22Rv1 (cell line): ENCODE data around the gene VEZT.

Source experiments
- H3K27ac ChIP-seq: fragments of 450-650 bp; 2 replicates; pipeline ENCODE4 v1.5.1; 2017
- ZFX ChIP-seq: fragments of 450-650 bp; IDR thresholded peaks from 2 replicates; pipeline ENCODE4 v1.6.1; 2017; ENCODE audit warnings: antibody characterized with exemption, borderline replicate concordance
- TF ChIP-seq, protein P1 (sequence below): fragments of 450-650 bp; IDR thresholded peaks from 2 replicates; pipeline ENCODE4 v1.5.1; 2017; ENCODE audit warnings: mild to moderate bottlenecking

The VEZT gene

GRCh38 chr12:95335948-95336347, 118.3 kb downstream of the VEZT start:
- H3K27ac ChIP-seq = no peak overlapping the region
- TF ChIP-seq ZFX = no peak

GRCh38 chr12:95336387-95337067, 118.9 kb downstream of the VEZT start:
- H3K27ac ChIP-seq = no peak overlapping the region
- TF ChIP-seq, protein P1, sequence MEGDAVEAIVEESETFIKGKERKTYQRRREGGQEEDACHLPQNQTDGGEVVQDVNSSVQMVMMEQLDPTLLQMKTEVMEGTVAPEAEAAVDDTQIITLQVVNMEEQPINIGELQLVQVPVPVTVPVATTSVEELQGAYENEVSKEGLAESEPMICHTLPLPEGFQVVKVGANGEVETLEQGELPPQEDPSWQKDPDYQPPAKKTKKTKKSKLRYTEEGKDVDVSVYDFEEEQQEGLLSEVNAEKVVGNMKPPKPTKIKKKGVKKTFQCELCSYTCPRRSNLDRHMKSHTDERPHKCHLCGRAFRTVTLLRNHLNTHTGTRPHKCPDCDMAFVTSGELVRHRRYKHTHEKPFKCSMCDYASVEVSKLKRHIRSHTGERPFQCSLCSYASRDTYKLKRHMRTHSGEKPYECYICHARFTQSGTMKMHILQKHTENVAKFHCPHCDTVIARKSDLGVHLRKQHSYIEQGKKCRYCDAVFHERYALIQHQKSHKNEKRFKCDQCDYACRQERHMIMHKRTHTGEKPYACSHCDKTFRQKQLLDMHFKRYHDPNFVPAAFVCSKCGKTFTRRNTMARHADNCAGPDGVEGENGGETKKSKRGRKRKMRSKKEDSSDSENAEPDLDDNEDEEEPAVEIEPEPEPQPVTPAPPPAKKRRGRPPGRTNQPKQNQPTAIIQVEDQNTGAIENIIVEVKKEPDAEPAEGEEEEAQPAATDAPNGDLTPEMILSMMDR = peak; percentile 97
- no peak for TF ChIP-seq ZFX

- no peak overlapping the region for H3K27ac ChIP-seq
- no peak for TF ChIP-seq ZFX
- TF ChIP-seq, protein P1 = no peak
Observed at GRCh38 chr12:95337146-95337545, 119.5 kb downstream of the VEZT start.

DNA sequence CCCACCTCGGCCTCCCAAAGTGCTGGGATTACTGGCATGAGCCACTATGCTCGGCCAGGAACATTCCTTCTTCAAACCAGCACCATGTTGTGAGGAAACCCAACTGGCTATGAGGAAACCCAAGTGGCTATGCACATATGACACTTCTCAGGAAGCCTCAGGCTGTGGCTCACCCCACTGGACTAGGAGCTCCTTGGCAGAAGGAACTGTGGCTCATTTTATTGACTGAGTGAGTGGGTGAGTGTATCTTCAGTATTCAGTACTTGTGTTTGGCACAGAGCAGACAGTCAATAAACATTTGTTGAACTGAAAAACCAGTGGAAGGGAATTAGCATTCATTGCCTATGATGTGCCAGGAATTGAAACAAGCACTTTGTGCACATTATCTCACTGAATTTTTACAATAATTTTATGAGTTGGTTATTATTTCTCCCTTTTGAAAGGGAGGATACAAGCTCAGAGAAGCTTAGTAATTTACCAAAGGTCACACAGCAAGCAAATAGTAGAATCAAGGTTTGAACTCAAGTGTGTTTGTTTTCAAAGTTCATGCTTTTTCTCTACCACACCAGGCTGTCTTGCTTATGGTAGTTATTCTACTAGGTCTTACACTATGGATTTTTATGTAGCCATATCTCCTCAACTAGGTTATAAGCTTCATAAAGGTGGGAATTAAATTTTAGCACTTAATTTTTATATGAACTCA, 121.6 kb downstream of the VEZT start:
- no peak overlapping the region for H3K27ac ChIP-seq
- TF ChIP-seq ZFX = no peak
- TF ChIP-seq, protein P1 = no peak

- TF ChIP-seq ZFX = no peak
- TF ChIP-seq, protein P1 = no peak
- H3K27ac ChIP-seq = no peak overlapping the region
Observed at GRCh38 chr12:95342008-95342407, 124.4 kb downstream of the VEZT start.

DNA sequence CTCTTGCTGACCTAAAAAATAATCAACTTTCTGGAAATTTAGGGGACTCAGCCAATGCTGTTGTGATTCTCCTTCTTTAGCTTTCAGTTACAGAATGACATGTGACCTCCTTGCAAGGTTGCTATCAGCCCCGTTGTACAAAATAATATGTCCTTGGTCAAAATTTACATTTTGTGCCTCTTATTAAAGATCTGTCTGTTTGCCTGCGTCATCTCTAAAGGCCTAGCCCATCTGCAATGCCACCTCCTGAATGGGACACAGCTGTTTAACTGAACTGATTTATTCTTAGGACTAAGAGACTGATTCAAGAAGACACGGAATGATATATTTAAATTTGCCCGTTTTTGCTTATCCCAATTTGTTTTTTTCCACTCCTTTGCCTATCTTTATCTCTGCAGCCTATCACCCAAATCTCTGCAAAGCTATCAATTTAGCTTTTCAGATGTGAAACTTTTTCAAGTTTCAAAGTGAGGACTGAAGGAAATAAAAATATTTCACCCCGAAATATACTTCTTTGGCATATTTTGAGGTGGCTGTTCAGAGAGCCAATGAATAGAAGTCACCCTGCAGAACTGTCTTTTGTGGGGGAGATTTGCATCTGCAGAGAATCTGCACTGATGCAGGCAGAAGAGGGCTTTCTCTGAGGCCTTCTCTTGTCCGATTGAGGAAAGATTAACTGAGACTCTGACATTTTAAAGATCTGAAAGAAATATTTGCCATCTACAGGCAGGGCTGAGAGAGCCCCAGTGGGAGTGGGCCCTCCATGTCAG, 126.0 kb downstream of the VEZT start:
- TF ChIP-seq, protein P1 = no peak
- TF ChIP-seq ZFX = no peak
- no peak overlapping the region for H3K27ac ChIP-seq

DNA sequence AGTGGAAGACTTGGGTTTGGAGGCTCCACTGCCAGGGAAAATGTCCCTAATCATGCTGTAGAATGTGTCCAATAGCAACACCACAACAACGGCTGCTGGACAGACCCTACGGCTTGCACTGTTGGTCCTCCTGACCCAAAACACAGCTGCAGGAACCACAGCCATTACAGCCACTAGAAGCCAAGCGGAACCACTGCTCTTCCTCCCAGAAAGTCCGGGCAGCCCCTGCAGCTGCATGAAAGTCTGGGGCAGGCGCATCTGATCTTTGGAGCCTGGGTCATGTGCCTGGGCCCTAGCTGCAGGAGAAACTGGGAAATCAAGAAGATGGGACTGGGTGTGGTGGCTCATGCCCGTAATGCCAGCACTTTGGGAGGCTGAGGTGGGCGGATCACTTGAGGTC, 131.7 kb downstream of the VEZT start:
- TF ChIP-seq ZFX = no peak
- TF ChIP-seq, protein P1 = no peak
- H3K27ac ChIP-seq = no peak overlapping the region
